HUES6 (cell line): ENCODE measurements around the gene SLC25A19.
A peak's percentile ranks its signal among the peaks of the same experiment; 100 is the strongest.
"Not testable (repeated sequence)": the region's sequence is repeated elsewhere in the genome, so short reads cannot be mapped to it uniquely, and the experiment has no call there.

Source experiments
- H3K27ac ChIP-seq: 2 replicates; pipeline ENCODE4 v1.7.0; 2013; ENCODE audit warnings: low read depth, mild to moderate bottlenecking, low read length, inconsistent platforms
- H3K27me3 ChIP-seq: 2 replicates; pipeline ENCODE4 v1.6.1; 2013; ENCODE audit warnings: low read length; ENCODE audit not compliant: control insufficient read depth, insufficient read depth
- H3K36me3 ChIP-seq: 2 replicates; pipeline ENCODE4 v1.6.1; 2013; ENCODE audit warnings: low read length; ENCODE audit not compliant: control insufficient read depth, insufficient read depth
- H3K4me1 ChIP-seq: 2 replicates; pipeline ENCODE4 v1.6.1; 2013; ENCODE audit warnings: low read length; ENCODE audit not compliant: control insufficient read depth, insufficient read depth
- H3K4me3 ChIP-seq: 2 replicates; pipeline ENCODE4 v1.5.1; 2013; ENCODE audit warnings: low read depth, low read length
- H3K9ac ChIP-seq: one replicate; pipeline ENCODE4 v1.6.1; 2013; ENCODE audit warnings: mild to moderate bottlenecking, low read length
- H3K9me3 ChIP-seq: 2 replicates; pipeline ENCODE4 v1.6.1; 2013; ENCODE audit warnings: low read depth, low read length; ENCODE audit not compliant: control insufficient read depth, insufficient read depth

Gene SLC25A19

DNA sequence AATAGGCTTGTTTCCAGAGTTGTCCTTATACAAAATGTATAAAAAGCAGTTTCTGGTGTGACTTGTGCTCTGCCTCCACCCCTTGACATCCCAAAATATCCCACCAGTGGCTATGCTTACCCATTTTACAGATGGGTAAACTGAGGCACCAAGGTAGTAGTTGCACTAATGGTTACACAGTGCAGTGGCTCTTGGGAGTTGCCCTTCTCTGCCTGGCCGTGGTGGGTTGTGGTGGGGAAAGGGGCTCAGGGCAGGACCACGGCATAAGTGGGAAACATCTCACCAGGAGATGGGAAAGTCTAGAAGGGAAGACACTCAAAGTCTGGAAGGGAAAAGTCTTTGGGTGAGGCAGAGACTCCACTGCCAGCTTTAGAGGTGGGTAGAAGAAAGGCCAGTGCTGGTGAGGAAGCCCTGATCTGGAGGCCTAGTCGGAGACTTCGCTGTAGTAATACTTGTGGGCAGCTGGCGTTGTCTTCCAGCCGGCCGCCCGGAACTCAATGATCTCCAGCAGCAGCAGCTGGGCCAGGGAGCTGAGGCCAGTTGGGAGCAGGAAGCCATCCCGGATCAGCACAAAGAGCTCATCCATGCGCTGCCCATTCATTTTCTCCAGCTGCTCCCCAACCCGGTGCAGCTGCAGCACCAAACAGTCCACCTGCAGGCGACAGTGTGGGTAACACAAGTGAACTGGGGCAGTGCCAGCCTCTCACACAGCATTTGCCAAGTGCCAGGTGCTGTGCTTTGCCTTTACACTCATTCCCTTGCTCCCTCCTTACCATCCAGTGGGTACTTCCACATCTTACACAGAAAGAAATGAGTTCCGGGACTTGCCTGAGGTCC, 22.7 kb downstream of the SLC25A19 start:
- Histone ChIP-seq H3K9me3 (no peaks in the 10 kb centered on the region), H3K36me3 (peaks cover 40% of the 10 kb centered on the region), H3K27me3 (no peaks in the 10 kb centered on the region), H3K27ac (no peak overlapping the region), H3K9ac (no peak overlapping the region), H3K4me3 (no peak overlapping the region), H3K4me1 (peaks cover 14% of the 10 kb centered on the region)

DNA sequence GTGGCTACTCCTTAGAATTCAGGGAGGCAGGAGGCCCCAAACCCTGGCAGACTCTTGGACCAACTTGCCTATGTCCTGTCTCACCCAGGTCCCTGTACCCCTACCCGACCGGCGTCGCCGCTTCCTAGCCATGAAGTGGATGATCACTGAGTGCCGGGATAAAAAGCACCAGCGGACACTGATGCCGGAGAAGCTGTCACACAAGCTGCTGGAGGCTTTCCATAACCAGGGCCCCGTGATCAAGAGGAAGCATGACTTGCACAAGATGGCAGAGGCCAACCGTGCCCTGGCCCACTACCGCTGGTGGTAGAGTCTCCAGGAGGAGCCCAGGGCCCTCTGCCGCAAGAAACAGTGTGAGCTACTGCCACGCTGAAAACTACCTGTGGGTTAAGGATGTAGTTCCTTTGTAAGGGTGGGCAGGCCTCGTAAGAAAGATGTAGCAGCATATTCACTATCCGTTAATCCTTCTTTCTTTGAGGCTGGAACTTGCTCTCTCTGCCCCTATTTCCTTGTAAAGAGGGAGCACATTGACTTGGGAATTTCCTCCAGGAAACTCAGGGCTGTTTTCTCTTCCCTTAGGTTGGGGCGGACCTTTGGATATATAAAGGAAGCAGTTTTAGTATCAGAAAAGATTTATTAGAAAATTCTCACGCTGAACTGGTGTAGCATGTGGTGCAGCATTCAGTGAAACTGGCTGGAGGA, 23.5 kb downstream of the SLC25A19 start:
- Histone ChIP-seq H3K4me3 (no peak overlapping the region), H3K27ac (no peak overlapping the region), H3K9me3 (no peaks in the 10 kb centered on the region), H3K27me3 (no peaks in the 10 kb centered on the region), H3K36me3 (peaks cover 40% of the 10 kb centered on the region), H3K9ac (no peak overlapping the region), H3K4me1 (peaks cover 16% of the 10 kb centered on the region)

DNA sequence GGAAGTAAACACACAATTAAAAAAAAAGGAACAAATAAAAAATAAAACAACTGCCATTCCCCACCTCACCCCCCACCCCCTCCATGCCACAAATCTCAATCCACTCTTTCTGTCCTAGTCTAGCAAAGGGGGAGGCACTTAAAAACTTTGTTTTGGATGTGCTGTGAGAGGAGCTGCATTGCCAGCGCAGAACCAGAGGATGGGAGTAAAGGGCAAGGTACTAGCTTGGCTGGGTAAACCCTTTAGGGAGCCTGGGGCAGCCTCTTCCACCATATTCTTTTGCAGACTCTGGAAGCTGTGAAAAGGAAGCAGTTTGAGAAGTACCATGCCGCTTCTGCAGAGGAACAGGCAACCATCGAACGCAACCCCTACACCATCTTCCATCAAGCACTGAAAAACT, 26.2 kb downstream of the SLC25A19 start:
- no peaks in the 10 kb centered on the region for H3K27me3 ChIP-seq
- no peak overlapping the region for H3K9ac ChIP-seq
- peaks cover 23% of the 10 kb centered on the region for H3K4me1 ChIP-seq
- no peaks in the 10 kb centered on the region for H3K9me3 ChIP-seq
- H3K27ac ChIP-seq: no peak overlapping the region
- peaks cover 40% of the 10 kb centered on the region for H3K36me3 ChIP-seq
- peak overlapping the region; percentile 96; the same call in 1 of the 2 replicates for H3K4me3 ChIP-seq

DNA sequence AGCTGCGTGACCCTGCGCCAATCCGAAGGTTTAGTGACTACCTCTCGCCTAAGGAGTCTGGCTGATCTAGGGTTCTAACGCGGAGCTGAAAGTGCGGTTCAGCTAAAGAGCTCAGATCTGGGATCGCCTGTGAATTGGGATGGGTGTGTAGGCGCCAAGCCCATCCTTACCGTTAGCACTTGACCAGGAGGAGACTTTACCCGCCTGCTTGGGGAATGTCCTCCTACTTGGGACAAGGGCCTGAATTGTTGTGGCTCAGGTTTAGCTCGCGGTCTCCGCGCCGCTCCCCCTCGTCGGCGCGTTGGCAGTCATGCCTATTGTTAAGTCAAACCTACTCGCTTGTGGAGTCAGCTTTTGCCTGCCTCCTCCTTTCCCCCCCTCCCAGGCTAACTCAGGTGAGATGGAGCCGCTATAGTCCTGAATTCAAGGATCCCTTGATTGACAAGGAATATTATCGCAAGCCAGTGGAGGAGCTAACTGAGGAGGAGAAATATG, 27.1 kb downstream of the SLC25A19 start:
- H3K36me3 ChIP-seq: peaks cover 36% of the 10 kb centered on the region
- H3K27me3 ChIP-seq: no peaks in the 10 kb centered on the region

DNA sequence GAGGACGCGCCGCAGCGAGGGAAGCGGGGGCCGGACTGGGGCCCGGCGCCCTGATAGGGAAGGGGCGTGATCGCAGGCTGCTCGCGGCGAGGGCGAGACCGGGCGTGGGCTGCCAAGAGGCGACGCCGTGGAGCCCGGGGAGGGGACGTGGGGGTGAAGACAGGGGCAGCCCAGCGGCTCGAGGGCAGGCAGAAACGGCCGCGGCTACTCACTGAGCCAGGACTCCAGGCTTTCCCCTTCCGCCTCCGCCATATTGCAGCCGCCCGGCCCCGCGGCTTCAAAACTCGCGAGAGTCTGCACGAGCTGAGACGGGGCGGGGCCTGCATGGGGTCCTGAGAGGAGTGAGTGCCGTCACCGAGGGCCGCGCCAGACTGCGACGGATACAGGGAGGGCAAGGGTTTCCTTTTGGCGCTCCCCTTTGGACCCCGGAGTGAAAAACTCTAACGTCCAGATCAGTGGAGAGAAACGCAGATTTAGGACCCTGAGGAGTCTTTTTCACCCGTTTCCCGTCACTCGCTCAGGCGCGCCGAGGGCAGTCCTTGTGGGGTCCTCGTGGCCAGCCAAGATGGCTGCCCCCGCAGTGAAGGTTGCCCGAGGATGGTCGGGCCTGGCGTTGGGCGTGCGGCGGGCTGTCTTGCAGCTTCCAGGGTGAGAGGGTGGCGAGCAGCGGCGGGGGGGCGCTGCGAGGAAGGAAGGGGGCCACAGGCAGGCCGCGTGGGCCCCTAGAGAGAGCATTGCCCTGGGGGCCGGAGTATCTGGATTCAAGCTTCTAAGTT, 27.7 kb downstream of the SLC25A19 start, which contains the start of the genes GGA3 and MRPS7:
GGA3 (minus strand) TSS at position 271 of the 776 bp plus-strand sequence; CDS start at position 252, 19 bp downstream.
MRPS7 (plus strand) TSS at position 544 of the 776 bp plus-strand sequence; CDS start at position 566, 22 bp downstream.
- peak within 1 kb of the TSS; percentile 96 for H3K4me3 ChIP-seq
- peak within 1 kb of the TSS; percentile 99 for H3K9ac ChIP-seq
- H3K27me3 ChIP-seq: no peaks in the 10 kb centered on the region
- peaks cover 30% of the 10 kb centered on the region for H3K36me3 ChIP-seq
- peaks cover 14% of the 10 kb centered on the region for H3K4me1 ChIP-seq
- peak within 1 kb of the TSS; percentile 98 for H3K27ac ChIP-seq
- H3K9me3 ChIP-seq: no peaks in the 10 kb centered on the region

More for the DNA sequence above, 27.1 kb downstream of the SLC25A19 start:
- H3K9me3 ChIP-seq: no peaks in the 10 kb centered on the region
- peaks cover 14% of the 10 kb centered on the region for H3K4me1 ChIP-seq
- peak overlapping the region; percentile 99 for H3K9ac ChIP-seq
- H3K27ac ChIP-seq: peak overlapping the region; percentile 98
- H3K4me3 ChIP-seq: peak overlapping the region; percentile 96

DNA sequence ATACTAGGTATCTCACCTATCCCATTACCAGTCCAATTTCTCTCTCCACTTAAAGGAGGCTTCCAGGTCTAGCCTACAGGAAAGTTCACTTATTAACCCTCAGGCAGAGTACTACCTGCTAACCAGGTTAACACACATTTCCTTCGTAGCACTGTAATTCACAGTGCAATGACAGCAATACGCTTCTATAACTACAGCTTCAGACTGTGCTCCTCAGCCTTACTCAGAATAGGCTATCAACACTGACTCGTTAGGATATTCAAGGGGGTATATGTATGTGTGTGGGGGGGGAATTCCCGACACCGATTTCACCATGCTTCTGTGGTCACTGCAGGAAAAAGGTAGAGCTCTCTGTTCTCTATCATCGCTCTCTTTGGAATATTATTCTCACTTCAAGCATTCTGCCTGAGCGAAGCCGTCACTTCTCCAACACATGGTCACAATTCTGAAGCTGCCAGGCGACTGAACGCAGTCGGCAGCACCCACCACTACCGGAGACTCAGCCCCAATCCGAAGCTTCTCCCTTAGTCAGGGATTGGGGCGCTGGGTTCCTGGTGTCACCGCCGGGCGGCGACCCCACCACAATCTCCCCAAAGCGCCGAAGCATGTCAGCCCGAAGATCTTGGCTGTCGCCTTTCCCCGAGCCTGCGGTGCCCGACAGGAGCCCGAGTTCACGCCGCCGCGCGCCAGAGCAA, 28.4 kb downstream of the SLC25A19 start:
- H3K27ac ChIP-seq: peak overlapping the region; percentile 98
- H3K4me3 ChIP-seq: peak overlapping the region; percentile 96
- peaks cover 14% of the 10 kb centered on the region for H3K4me1 ChIP-seq
- peak overlapping the region; percentile 99 for H3K9ac ChIP-seq
- no peaks in the 10 kb centered on the region for H3K27me3 ChIP-seq
- no peaks in the 10 kb centered on the region for H3K9me3 ChIP-seq
- peaks cover 23% of the 10 kb centered on the region for H3K36me3 ChIP-seq

DNA sequence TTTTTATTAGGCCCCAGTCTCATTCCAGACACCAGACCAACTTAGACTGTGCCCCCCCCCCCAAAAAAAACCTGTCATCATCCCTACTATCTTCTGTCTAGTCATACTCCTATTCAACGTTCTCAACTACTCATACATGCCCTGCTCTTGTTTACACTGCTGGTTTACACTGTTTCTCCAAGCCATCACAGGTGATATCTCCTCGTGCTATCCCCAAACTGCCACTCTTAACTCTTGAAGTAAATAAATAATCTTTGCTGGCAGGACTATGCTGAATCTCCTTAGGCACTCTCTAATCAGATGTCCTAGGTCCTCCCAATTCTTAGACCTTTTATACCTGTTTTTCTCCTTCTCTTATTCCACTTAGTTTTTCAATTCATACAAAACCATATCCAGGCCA, 32.0 kb downstream of the SLC25A19 start:
- not testable (repeated sequence) for H3K27me3 ChIP-seq, H3K9me3 ChIP-seq, H3K36me3 ChIP-seq, H3K9ac ChIP-seq, H3K4me3 ChIP-seq, H3K27ac ChIP-seq
- H3K4me1 ChIP-seq: peaks cover 16% of the 10 kb centered on the region

DNA sequence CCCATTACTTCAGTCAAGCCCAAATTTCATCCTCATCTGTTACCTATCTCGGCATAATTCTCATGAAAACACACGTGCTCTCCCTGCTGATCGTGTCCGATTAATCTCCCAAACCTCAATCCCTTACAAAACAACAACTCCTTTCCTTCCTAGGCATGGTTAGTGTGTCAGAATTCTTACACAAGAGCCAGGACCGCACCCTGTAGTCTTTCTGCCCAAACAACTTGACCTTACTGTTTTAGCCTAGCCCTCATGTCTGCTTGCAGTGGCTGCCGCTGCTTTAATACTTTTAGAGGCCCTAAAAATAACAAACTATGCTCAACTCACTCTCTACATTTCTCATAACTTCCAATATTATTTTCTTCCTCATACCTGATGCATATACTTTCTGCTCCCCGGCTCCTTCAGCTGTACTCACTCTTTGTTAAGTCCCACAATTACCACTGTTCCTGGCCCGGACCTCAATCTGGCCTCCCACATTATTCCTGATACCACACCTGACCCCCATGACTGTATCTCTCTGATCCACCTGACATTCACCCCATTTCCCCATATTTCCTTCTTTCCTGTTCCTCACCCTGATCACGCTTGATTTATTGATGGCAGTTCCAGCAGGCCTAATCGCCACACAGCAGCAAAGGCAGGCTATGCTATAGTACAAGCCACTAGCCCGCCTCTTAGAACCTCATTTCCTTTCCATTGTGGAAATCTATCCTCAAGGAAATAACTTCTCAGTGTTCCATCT, 33.1 kb downstream of the SLC25A19 start:
- not testable (repeated sequence) for H3K4me3 ChIP-seq, H3K9me3 ChIP-seq, H3K27ac ChIP-seq, H3K9ac ChIP-seq, H3K27me3 ChIP-seq, H3K36me3 ChIP-seq
- peaks cover 22% of the 10 kb centered on the region for H3K4me1 ChIP-seq

DNA sequence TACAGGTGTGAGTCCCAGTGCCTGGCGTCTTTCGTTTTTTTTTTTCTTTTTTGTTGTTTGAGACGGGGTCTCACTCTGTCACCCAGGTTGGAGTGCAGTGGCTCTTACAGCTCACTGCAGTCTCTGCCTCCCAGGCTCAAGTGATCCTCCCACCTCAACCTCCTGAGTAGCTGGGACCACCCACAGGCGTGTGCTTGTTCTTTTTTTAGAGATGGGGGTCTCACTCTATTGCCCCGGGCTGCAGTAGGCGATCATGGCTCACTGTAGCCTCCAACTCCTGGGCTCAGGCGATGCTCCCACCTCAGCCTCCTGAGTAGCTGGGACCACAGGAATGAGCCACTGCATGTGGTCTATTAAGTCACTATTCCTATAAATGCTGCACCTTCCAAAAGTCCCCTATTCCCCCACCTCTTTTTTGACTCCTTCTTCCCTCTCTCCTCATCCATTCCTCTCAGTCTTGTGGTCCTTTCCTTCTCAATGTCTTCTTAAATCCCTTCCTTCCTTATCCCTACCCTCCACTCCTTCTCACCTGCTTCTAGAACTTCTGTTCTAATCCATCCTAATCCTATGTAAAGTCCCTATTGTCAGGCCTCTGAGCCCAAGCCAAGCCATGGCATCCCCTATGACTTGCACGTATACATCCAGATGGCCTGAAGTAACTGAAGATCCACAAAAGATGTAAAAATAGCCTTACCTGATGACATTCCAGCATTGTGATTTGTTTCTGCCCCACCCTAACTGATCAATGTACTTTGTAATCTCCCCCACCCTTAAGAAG, 37.0 kb downstream of the SLC25A19 start:
- no peak overlapping the region for H3K4me3 ChIP-seq
- H3K27me3 ChIP-seq: no peaks in the 10 kb centered on the region
- no peaks in the 10 kb centered on the region for H3K9me3 ChIP-seq
- no peaks in the 10 kb centered on the region for H3K36me3 ChIP-seq
- no peak overlapping the region for H3K27ac ChIP-seq
- H3K4me1 ChIP-seq: peaks cover 21% of the 10 kb centered on the region; the same call in 1 of the 2 replicates
- no peak overlapping the region for H3K9ac ChIP-seq
